ENCODE data around the gene ANGPTL2. TPM values are rescaled to one million over a fixed set of nuclear protein-coding genes. Genes with fewer than 3 reads are reported as not detected.

ANGPTL2 gene
- total RNA-seq, 4 donors from 2014 or later, result 17.3 to 21.3 (median 19.8) TPM

DNA sequence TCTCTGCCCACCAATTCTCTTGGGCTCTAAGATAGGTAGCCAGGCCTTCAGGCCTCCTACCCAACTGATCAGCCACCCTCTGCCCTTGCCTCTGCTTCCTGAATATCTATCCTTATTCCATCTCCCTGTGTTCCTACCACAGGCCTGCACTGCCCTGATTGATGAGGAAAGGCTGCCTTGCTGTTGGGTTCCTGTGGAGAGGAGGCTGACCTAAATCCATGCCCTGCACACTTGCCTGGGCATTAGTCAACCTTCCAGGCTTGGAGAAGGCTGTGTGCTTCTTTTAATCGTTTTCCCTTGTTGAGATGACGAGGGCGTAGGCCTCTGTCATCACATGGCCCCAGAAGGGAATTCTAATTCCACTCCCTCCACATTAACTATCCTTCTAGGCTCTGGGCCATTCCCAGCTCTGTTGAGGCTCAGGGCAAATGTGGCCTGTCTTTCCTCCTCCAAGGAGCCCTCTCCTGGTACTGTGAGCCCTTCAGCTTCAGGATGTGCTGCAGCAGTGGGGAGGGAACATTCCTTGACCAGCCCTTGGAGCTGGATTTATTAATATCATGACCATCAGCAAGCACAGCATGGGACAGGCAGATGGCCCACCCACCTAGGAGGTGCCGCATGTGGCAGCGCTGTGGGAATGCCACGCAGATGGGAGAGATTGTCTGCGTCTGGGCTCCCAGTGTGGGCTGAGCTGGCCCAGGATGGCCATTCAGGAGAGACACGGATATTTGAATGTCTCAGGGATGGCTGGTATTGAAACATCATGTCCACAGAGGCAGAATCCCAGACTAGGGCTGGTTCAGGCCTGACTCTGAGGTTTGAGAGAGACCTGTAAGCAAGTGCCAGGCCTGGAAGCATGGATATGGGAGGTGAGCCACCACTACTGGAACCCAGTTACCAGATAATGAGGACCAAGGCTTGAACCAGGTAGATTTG, 40.9 kb downstream of the ANGPTL2 start:
- Histone ChIP-seq H3K4me3 (no peak overlapping the region), H3K36me3 (no peaks in the 10 kb centered on the region), H3K9me3 (no peaks in the 10 kb centered on the region), H3K4me1 (peaks cover 21% of the 10 kb centered on the region), H3K27me3 (no peaks in the 10 kb centered on the region), H3K27ac (no peak overlapping the region)
- no peak for DNase-seq (ENCODE audit: low spot score in 2 of 2)
- TF ChIP-seq, protein P1, sequence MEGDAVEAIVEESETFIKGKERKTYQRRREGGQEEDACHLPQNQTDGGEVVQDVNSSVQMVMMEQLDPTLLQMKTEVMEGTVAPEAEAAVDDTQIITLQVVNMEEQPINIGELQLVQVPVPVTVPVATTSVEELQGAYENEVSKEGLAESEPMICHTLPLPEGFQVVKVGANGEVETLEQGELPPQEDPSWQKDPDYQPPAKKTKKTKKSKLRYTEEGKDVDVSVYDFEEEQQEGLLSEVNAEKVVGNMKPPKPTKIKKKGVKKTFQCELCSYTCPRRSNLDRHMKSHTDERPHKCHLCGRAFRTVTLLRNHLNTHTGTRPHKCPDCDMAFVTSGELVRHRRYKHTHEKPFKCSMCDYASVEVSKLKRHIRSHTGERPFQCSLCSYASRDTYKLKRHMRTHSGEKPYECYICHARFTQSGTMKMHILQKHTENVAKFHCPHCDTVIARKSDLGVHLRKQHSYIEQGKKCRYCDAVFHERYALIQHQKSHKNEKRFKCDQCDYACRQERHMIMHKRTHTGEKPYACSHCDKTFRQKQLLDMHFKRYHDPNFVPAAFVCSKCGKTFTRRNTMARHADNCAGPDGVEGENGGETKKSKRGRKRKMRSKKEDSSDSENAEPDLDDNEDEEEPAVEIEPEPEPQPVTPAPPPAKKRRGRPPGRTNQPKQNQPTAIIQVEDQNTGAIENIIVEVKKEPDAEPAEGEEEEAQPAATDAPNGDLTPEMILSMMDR (IDR thresholded peaks at IDR 0.05), result no peak
- WGBS, result 73% methylated on average over 4 of the region's 8 CpGs

DNA sequence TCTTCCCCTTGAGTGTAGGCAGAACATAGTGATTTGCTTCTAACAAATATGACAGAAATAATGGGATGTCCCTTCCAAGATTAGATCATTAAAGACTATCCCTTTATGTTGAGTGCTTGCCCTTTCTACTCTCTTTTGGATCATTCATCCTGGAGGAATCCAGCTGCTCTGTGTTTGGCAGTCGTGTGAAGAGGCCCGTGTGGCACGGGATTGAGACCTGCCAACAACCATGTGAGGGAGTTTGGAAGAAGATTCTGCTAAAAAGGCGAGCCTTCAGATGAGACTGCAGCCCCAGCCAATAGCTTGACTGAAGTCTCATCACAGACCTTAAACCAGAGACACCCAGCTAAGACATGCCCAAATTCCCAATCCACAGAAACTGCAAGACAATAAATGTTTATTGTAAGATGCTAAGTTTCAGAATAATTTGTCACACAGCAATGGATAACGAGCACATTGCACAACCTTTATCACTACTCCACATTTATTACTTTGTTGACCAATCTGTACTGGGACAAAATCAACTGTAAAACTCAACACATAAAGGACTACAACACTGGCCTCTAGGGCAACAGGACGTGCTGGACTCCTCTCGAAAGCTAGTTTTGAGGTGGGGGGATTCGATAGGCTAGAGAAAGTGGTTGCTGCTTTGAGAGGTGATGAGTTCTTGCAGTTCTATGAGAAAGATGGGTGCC, 42.8 kb downstream of the ANGPTL2 start:
- no peaks in the 10 kb centered on the region for H3K27me3 ChIP-seq
- no peak for TF ChIP-seq POLR2AphosphoS5 (IDR thresholded peaks at IDR 0.05)
- TF ChIP-seq POLR2A (IDR thresholded peaks at IDR 0.05), result no peak
- TF ChIP-seq, protein P1 (IDR thresholded peaks at IDR 0.05), result no peak
- no peak for TF ChIP-seq EP300 (IDR thresholded peaks at IDR 0.05)
- H3K27ac ChIP-seq, result no peak overlapping the region
- no peaks in the 10 kb centered on the region for H3K36me3 ChIP-seq
- WGBS, result 91% methylated on average over 8 of the region's 8 CpGs
- peaks cover 40% of the 10 kb centered on the region for H3K4me1 ChIP-seq
- H3K4me3 ChIP-seq, result no peak overlapping the region
- no peaks in the 10 kb centered on the region for H3K9me3 ChIP-seq
- DNase-seq (ENCODE audit: low spot score in 2 of 2), result no peak

DNA sequence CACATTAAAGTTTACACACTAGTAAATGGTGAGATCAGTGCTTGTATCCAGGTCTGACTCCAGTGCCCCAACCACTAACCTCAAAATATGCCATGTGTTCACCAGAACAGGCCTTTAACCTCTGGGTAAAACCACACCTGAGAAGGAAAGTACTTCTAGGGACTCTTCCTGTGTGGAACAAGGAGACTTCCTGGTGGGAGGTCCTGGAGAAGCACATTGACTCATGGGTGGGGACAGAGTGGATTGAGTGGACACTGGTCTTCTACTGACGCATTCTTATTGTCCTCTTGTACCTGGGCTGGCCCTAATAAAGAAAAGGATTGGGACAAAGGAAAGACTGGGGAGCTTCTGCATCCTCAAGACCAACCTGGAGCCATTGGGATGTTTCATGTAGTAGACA, 43.4 kb downstream of the ANGPTL2 start:
- Histone ChIP-seq H3K36me3 (no peaks in the 10 kb centered on the region), H3K9me3 (no peaks in the 10 kb centered on the region), H3K27me3 (no peaks in the 10 kb centered on the region), H3K27ac (no peak overlapping the region), H3K4me1 (peaks cover 44% of the 10 kb centered on the region), H3K4me3 (no peak overlapping the region)
- no peak for TF ChIP-seq POLR2A (IDR thresholded peaks at IDR 0.05)
- TF ChIP-seq, protein P1 (IDR thresholded peaks at IDR 0.05), result no peak
- no peak for DNase-seq (ENCODE audit: low spot score in 2 of 2)
- WGBS, result 100% methylated on average over 1 of the region's 1 CpG

DNA sequence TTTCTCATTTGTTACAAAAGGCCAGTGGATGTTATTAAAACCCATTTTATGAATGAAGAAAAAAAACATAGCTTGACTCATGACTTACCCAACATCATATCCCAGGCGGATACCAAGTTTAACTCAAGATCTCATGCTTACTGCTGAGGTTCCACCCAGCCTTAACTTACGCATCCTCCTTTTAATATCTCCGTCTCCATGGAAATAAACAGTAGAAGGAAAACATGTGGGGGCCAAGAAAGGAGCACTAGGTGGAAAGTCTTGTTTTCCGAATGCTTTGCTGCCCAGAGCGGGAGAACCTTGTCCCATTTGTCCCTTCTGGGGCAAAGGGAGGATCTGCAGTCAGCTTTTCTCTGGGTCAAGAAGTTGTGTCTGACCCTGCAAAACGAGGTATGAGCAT, 44.1 kb downstream of the ANGPTL2 start:
- Histone ChIP-seq H3K27ac (no peak overlapping the region), H3K27me3 (no peaks in the 10 kb centered on the region), H3K9me3 (no peaks in the 10 kb centered on the region), H3K36me3 (no peaks in the 10 kb centered on the region), H3K4me3 (no peak overlapping the region), H3K4me1 (peaks cover 40% of the 10 kb centered on the region)
- WGBS, result 91% methylated on average over 6 of the region's 6 CpGs
- no peak for DNase-seq (ENCODE audit: low spot score in 2 of 2)
- TF ChIP-seq POLR2A (IDR thresholded peaks at IDR 0.05), result no peak
- TF ChIP-seq POLR2AphosphoS5 (IDR thresholded peaks at IDR 0.05), result no peak
- no peak for TF ChIP-seq EP300 (IDR thresholded peaks at IDR 0.05)
- TF ChIP-seq, protein P1 (IDR thresholded peaks at IDR 0.05), result no peak

DNA sequence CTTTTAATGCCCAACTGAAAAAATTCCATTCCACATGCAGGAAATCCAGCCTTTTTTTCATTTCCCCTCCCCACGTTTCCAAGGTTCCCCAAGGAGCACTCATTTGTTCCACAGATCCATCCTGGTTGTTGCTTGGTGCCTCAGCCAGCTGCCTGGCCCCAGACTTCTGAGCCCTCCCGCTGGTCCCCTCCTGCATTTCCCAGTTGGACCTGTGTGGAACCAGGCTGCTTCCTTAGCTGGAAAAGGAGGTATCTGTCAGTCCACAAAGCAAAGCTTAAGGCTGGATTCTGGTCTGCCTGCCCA, 44.8 kb downstream of the ANGPTL2 start:
- DNase-seq (ENCODE audit: low spot score in 2 of 2), result no peak
- no peak for TF ChIP-seq POLR2A (IDR thresholded peaks at IDR 0.05)
- TF ChIP-seq POLR2AphosphoS5 (IDR thresholded peaks at IDR 0.05), result no peak
- no peak for TF ChIP-seq EP300 (IDR thresholded peaks at IDR 0.05)
- TF ChIP-seq, protein P1 (IDR thresholded peaks at IDR 0.05), result no peak
- Histone ChIP-seq H3K4me1 (peaks cover 39% of the 10 kb centered on the region), H3K9me3 (no peaks in the 10 kb centered on the region), H3K27me3 (no peaks in the 10 kb centered on the region), H3K27ac (no peak overlapping the region), H3K36me3 (no peaks in the 10 kb centered on the region), H3K4me3 (no peak overlapping the region)
- WGBS, result 69% methylated on average over 2 of the region's 2 CpGs
